OCI-LY3 (cell line): ENCODE data around the gene SLC25A13.

Source experiments
- EZH2phosphoT487 ChIP-seq: fragments of 200-600 bp; shearing (Covaris generic); IDR thresholded peaks from 2 replicates; pipeline ENCODE4 v1.6.1; 2018; ENCODE audit warnings: antibody characterized with exemption, mixed run types, low read depth
- TF ChIP-seq, protein P1 (sequence below): fragments of 200-600, 300-600 bp; sonication (generic); IDR thresholded peaks from 2 replicates; pipeline ENCODE4 v1.5.1; 2014; ENCODE audit warnings: antibody characterized with exemption, low read length, low read depth

DNA sequence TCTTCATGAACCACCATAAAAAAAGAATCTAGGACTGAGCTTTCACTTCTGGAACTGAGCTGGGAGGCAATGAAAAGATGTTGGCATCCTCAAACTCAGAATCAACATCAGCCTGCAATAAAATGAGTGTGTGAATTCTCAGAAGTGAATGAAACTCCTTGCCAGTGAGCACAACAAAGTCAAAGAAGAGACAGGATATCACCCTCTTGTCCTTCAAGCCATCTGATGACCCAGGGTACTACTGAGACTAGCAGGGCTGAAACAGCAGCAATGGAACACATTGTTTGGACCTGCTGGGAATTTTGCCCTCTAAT is 13.0 kb downstream of the SLC25A13 start:
- TF ChIP-seq, protein P1, sequence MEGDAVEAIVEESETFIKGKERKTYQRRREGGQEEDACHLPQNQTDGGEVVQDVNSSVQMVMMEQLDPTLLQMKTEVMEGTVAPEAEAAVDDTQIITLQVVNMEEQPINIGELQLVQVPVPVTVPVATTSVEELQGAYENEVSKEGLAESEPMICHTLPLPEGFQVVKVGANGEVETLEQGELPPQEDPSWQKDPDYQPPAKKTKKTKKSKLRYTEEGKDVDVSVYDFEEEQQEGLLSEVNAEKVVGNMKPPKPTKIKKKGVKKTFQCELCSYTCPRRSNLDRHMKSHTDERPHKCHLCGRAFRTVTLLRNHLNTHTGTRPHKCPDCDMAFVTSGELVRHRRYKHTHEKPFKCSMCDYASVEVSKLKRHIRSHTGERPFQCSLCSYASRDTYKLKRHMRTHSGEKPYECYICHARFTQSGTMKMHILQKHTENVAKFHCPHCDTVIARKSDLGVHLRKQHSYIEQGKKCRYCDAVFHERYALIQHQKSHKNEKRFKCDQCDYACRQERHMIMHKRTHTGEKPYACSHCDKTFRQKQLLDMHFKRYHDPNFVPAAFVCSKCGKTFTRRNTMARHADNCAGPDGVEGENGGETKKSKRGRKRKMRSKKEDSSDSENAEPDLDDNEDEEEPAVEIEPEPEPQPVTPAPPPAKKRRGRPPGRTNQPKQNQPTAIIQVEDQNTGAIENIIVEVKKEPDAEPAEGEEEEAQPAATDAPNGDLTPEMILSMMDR, result no peak
- TF ChIP-seq EZH2phosphoT487, result no peak
